CD14-positive monocyte (primary cell): ENCODE data around the gene CKAP2L. TPM values are rescaled to one million over a fixed set of nuclear protein-coding genes. Genes with fewer than 3 reads are reported as not detected.

Experiments
- DNase-seq, 3 donors: peaks; one replicate each; pipeline ENCODE4 v3.0.0-alpha.2; 2011 to 2022
- H2AFZ ChIP-seq: 2 replicates; pipeline ENCODE4 v1.6.0; 2012; ENCODE audit warnings: mild to moderate bottlenecking, low read depth, low read length, inconsistent platforms; ENCODE audit not compliant: insufficient read depth, poor library complexity, severe bottlenecking
- H3K27ac ChIP-seq, 2 donors: 1 replicate in 1 of 2; 2 replicates in 1 of 2; pipeline ENCODE4 v1.5.1; 2012 to 2013; ENCODE audit warnings: low read length in 2 of 2, control low read depth in 1 of 2, inconsistent platforms in 1 of 2, low read depth in 1 of 2, mild to moderate bottlenecking in 1 of 2
- H3K27me3 ChIP-seq, 2 donors: one replicate each; pipeline versions ENCODE4 v1.6.0 to v1.6.1; 2011 to 2013; ENCODE audit warnings: low read length in 2 of 2; ENCODE audit not compliant: control insufficient read depth in 2 of 2, insufficient read depth in 2 of 2
- H3K36me3 ChIP-seq, 2 donors: replicated peaks in 1 of 2; 1 replicate in 1 of 2; 2 replicates in 1 of 2; pipeline versions ENCODE4 v1.5.1 to v1.6.1; 2012 to 2013; ENCODE audit warnings: low read length in 2 of 2, control low read depth in 1 of 2, inconsistent platforms in 1 of 2, mild to moderate bottlenecking in 1 of 2; ENCODE audit not compliant: insufficient read depth in 2 of 2, control insufficient read depth in 1 of 2
- H3K4me1 ChIP-seq, 2 donors: 1 replicate in 1 of 2; 2 replicates in 1 of 2; pipeline versions ENCODE4 v1.5.1 to v1.6.1; 2012 to 2013; ENCODE audit warnings: low read length in 2 of 2, control low read depth in 1 of 2, inconsistent platforms in 1 of 2, mild to moderate bottlenecking in 1 of 2, moderate library complexity in 1 of 2; ENCODE audit not compliant: insufficient read depth in 2 of 2, control insufficient read depth in 1 of 2
- H3K4me2 ChIP-seq: replicated peaks from 2 replicates; pipeline ENCODE3; 2012; ENCODE audit warnings: low read length, moderate library complexity, mild to moderate bottlenecking; ENCODE audit not compliant: poor library complexity, severe bottlenecking; ENCODE audit errors: extremely low read depth
- H3K4me3 ChIP-seq, 3 experiments: fragments of 200-600 bp in 1 of 3; sonication (generic) in 1 of 3; replicated peaks in 1 of 3; 1 replicate in 2 of 3; 2 replicates in 1 of 3; pipeline ENCODE4 v1.5.1; 2011 to 2013; ENCODE audit warnings: low read length in 3 of 3, mild to moderate bottlenecking in 3 of 3, control low read depth in 2 of 3, low read depth in 2 of 3, inconsistent platforms in 1 of 3, moderate library complexity in 1 of 3
- H3K79me2 ChIP-seq: 2 replicates; pipeline ENCODE4 v1.6.0; 2012; ENCODE audit warnings: mild to moderate bottlenecking, control low read depth, inconsistent platforms, low read length, moderate library complexity; ENCODE audit not compliant: insufficient read depth
- H3K9ac ChIP-seq: 2 replicates; pipeline ENCODE4 v1.6.0; 2017; ENCODE audit warnings: low read length, mild to moderate bottlenecking; ENCODE audit not compliant: insufficient read depth, poor library complexity, severe bottlenecking
- H3K9me3 ChIP-seq, 2 donors: replicated peaks in 1 of 2; 1 replicate in 1 of 2; 2 replicates in 1 of 2; pipeline versions ENCODE4 v1.5.1 to v1.6.1; 2012 to 2013; ENCODE audit warnings: low read length in 2 of 2, control low read depth in 1 of 2; ENCODE audit not compliant: control insufficient read depth in 1 of 2, insufficient read depth in 1 of 2
- H4K20me1 ChIP-seq: 2 replicates; pipeline ENCODE4 v1.6.0; 2012; ENCODE audit warnings: mild to moderate bottlenecking, low read length, control low read depth, moderate library complexity; ENCODE audit not compliant: insufficient read depth
- H3K27ac Mint-ChIP-seq, 7 donors: one replicate each; pipeline ENCODE4 v1.8.0; 2020; ENCODE audit warnings: mild to moderate bottlenecking in 7 of 7, mixed read lengths in 7 of 7, moderate library complexity in 6 of 7, inconsistent platforms in 2 of 7
- H3K27me3 Mint-ChIP-seq, 3 donors: one replicate each; pipeline ENCODE4 v1.8.0; 2021 to 2022; ENCODE audit warnings: low read depth in 3 of 3, mild to moderate bottlenecking in 3 of 3, mixed read lengths in 3 of 3, moderate library complexity in 3 of 3, inconsistent platforms in 1 of 3
- H3K36me3 Mint-ChIP-seq, 2 donors: one replicate each; pipeline ENCODE4 v1.8.0; 2020; ENCODE audit warnings: mixed read lengths in 2 of 2, inconsistent platforms in 1 of 2, mild to moderate bottlenecking in 1 of 2
- H3K4me1 Mint-ChIP-seq: one replicate; pipeline ENCODE4 v1.8.0; 2020; ENCODE audit warnings: mild to moderate bottlenecking, mixed read lengths
- H3K4me3 Mint-ChIP-seq, 2 donors: one replicate each; pipeline ENCODE4 v1.8.0; 2020; ENCODE audit warnings: mild to moderate bottlenecking in 2 of 2, mixed read lengths in 2 of 2, moderate library complexity in 1 of 2
- H3K9me3 Mint-ChIP-seq, 7 donors: one replicate each; pipeline ENCODE4 v1.8.0; 2020 to 2022; ENCODE audit warnings: mixed read lengths in 7 of 7, mild to moderate bottlenecking in 6 of 7, moderate library complexity in 6 of 7, inconsistent platforms in 2 of 7
- CTCF ChIP-seq: fragments of 200-600 bp; IDR thresholded peaks from one replicate; pipeline ENCODE4 v1.8.0; 2022; ENCODE audit warnings: antibody characterized with exemption, mild to moderate bottlenecking
- WGBS: methylation state at CpG from one replicate; pipeline ENCODE4 v1.1.5; 2013; ENCODE audit warnings: missing lambda C conversion rate; ENCODE audit not compliant: insufficient coverage; 5-methylcytosine and 5-hydroxymethylcytosine counted together
- intact Hi-C, 2 donors: fragments of 100-400 bp; cut with micrococcal nuclease; formaldehyde crosslinking; loops; one replicate each; pipeline versions ENCODE4 v1.15.0 to v1.15.1; 2023
- polyA plus RNA-seq, 3 donors: library from polyadenylated mRNA; depleted of rRNA in 1 of 3; unstranded in 2 of 3; stranded (reverse) in 1 of 3; fragments of 300-500 nt in 2 of 3; fragments of >200 nt in 1 of 3; fragmentation: Illumina TruSeq in 2 of 3; gene quantifications; 1 replicate in 2 of 3; 2 replicates in 1 of 3; pipeline ENCODE4 v1.2.3, GENCODE V29; 2012 to 2021

The CKAP2L gene
- polyA plus RNA-seq, 3 donors: 0.04 to 0.24 TPM; not detected in 1

- H3K4me3 Mint-ChIP-seq: no peak overlapping the region
- Histone ChIP-seq H3K27me3 (no peaks in the 10 kb centered on the region), H2AFZ (no peak overlapping the region), H3K27ac (no peak overlapping the region), H3K4me2 (no peak overlapping the region), H3K9me3 (no peaks in the 10 kb centered on the region), H3K4me1 (peaks cover 18 to 19% of the 10 kb centered on the region in 2 donors), H3K36me3 (no peaks in the 10 kb centered on the region), H3K9ac (no peak overlapping the region), H3K4me3 (no peak overlapping the region), H3K79me2 (no peaks in the 10 kb centered on the region), H4K20me1 (no peaks in the 10 kb centered on the region)
- H3K9me3 Mint-ChIP-seq: peaks cover 0 to 2% (median 0%) of the 10 kb centered on the region in 7 donors
- DNase-seq: no peak
- no CpG with 5 or more reads among the region's 2 CpGs for WGBS
- peaks cover 0 to 6% (median 0%) of the 10 kb centered on the region in 3 donors for H3K27me3 Mint-ChIP-seq
- TF ChIP-seq CTCF: no peak
- peaks cover 0 to 5% of the 10 kb centered on the region in 2 donors for H3K36me3 Mint-ChIP-seq
- intact Hi-C loops: no loop called here
- no peak overlapping the region for H3K27ac Mint-ChIP-seq
- peaks cover 22% of the 10 kb centered on the region for H3K4me1 Mint-ChIP-seq
Observed at GRCh38 chr2:112773556-112773955, 9.1 kb upstream of the CKAP2L start.

GRCh38 chr2:112772911-112773475 is 8.6 kb upstream of the CKAP2L start:
- H3K27ac ChIP-seq: no peak overlapping the region
- no peak for DNase-seq
- H3K9me3 ChIP-seq: no peaks in the 10 kb centered on the region
- no peak overlapping the region for H3K4me3 ChIP-seq
- Mint-ChIP-seq H3K27me3 (peaks cover 0 to 6% (median 0%) of the 10 kb centered on the region in 3 donors), H3K36me3 (peaks cover 0 to 5% of the 10 kb centered on the region in 2 donors), H3K27ac (peak overlapping the region in 1 of 7 donors; percentile 54), H3K9me3 (peaks cover 0 to 2% (median 0%) of the 10 kb centered on the region in 7 donors), H3K4me3 (no peak overlapping the region), H3K4me1 (peaks cover 28% of the 10 kb centered on the region)
- H3K4me2 ChIP-seq: no peak overlapping the region
- H4K20me1 ChIP-seq: no peaks in the 10 kb centered on the region
- no peak overlapping the region for H3K9ac ChIP-seq
- no peak overlapping the region for H2AFZ ChIP-seq
- no peaks in the 10 kb centered on the region for H3K79me2 ChIP-seq
- no peaks in the 10 kb centered on the region for H3K36me3 ChIP-seq
- intact Hi-C loops: no loop called here
- WGBS: 71% methylated on average over 1 of the region's 2 CpGs
- peaks cover 22 to 23% of the 10 kb centered on the region in 2 donors for H3K4me1 ChIP-seq
- no peak for TF ChIP-seq CTCF
- H3K27me3 ChIP-seq: no peaks in the 10 kb centered on the region
